ENCODE results near the gene ADAMTS20. TPM values are rescaled to one million over a fixed set of nuclear protein-coding genes. Genes with fewer than 3 reads are reported as not detected.
A peak's percentile ranks its signal among the peaks of the same experiment; 100 is the strongest.
"Not testable (repeated sequence)": the region's sequence is repeated elsewhere in the genome, so short reads cannot be mapped to it uniquely, and the experiment has no call there.

The ADAMTS20 gene
- total RNA-seq, 1 experiment from 2014 or later: 1.6 TPM

DNA sequence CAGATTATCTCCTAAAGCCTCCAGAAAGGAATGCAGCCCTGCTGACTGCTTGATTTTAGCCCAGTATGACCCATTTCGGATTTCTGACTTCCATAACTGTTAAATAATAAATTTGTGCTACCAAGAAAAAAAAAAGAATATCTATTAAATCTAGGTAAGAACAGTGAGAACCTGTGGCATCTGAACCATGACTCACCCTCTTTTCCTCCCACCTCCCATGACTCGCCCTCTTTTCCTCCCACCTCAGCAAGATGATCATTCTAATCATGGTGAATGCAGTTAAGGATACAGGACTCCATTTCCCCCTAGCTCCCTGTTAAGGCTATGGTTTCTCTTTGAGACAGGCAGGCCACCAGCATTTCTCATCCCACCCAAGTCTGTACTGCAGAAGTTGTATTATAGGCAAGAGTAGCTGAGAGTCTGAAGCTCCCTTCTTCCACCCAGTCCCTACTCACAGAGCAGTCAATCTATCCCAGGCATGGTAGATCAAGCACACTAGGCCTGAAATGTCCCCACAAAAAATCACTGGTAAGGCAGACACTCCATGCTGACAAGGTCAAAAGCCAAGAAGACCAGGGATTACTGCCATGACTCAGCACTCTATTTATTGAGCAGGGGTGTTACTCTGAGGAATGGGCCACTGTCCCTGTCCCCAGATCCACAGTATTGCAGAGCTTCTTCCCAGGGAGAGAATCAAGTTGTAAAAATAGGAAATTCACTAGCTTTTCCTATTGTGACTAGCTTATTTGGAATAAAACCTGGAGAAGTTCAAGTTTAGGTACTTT lies 188.9 kb downstream of the ADAMTS20 start:
- TF ChIP-seq EZH2phosphoT487 (IDR thresholded peaks at IDR 0.05; ENCODE audit: borderline replicate concordance, low read length) (no peak), EZH2 (IDR thresholded peaks at IDR 0.05; ENCODE audit: low read length, unreplicated experiment) (no peak), CTCF (conservative IDR thresholded peaks at IDR 0.05; ENCODE audit: low read depth, low read length) (no peak)
- Histone ChIP-seq H4K20me1 (ENCODE audit: low read length) (no peaks in the 10 kb centered on the region), H2AFZ (ENCODE audit: low read length) (peak overlapping the region; percentile 60), H3K9me2 (replicated peaks; ENCODE audit: low read length) (0 out of 2 replicates have a peak, but pooled peaks cover 4% of the 10 kb centered on the region), H3K4me2 (ENCODE audit: low read length) (peak overlapping the region; percentile 34; the same call in 1 of the 2 replicates), H3K4me3 (ENCODE audit: low read length) (no peak overlapping the region), H3K9me3 (ENCODE audit: low read length) (no peaks in the 10 kb centered on the region), H3F3A (ENCODE audit: low read length, unreplicated experiment) (no peaks in the 10 kb centered on the region), H3K4me1 (ENCODE audit: insufficient read depth, low read length) (peaks cover 20% of the 10 kb centered on the region), H3K9ac (ENCODE audit: low read length) (no peak overlapping the region), H3K27ac (ENCODE audit: low read length) (no peak overlapping the region), H3K36me3 (ENCODE audit: low read depth, low read length) (no peaks in the 10 kb centered on the region), H3K27me3 (ENCODE audit: low read length) (no peaks in the 10 kb centered on the region), H3K79me2 (ENCODE audit: low read length) (no peaks in the 10 kb centered on the region)
- DNase-seq: peak; percentile 62
- CTCF ChIA-PET: no interaction called here
- POLR2A ChIA-PET (ENCODE audit: unreplicated experiment): no interaction called here
- ATAC-seq: peak; percentile 85
- no TSS peak for BruUV-seq (replicated peaks)
- intact Hi-C loops (cut with micrococcal nuclease): no loop called here

GRCh38 chr12:43361031-43361710 lies 190.8 kb downstream of the ADAMTS20 start:
- intact Hi-C loops (cut with micrococcal nuclease): no loop called here
- peaks cover 20% of the 10 kb centered on the region for H3K4me1 ChIP-seq (ENCODE audit: insufficient read depth, low read length)
- no peaks in the 10 kb centered on the region for H4K20me1 ChIP-seq (ENCODE audit: low read length)
- no peaks in the 10 kb centered on the region for H3K9me3 ChIP-seq (ENCODE audit: low read length)
- H3K79me2 ChIP-seq (ENCODE audit: low read length): no peaks in the 10 kb centered on the region
- no peak overlapping the region for H3K4me3 ChIP-seq (ENCODE audit: low read length)
- H3K36me3 ChIP-seq (ENCODE audit: low read depth, low read length): no peaks in the 10 kb centered on the region
- CTCF ChIA-PET: no interaction called here
- BruUV-seq (replicated peaks): no TSS peak
- POLR2A ChIA-PET (ENCODE audit: unreplicated experiment): no interaction called here
- H3K4me2 ChIP-seq (ENCODE audit: low read length): no peak overlapping the region
- H3K27ac ChIP-seq (ENCODE audit: low read length): no peak overlapping the region
- no peak for ATAC-seq
- H3K9ac ChIP-seq (ENCODE audit: low read length): no peak overlapping the region
- H3K27me3 ChIP-seq (ENCODE audit: low read length): no peaks in the 10 kb centered on the region
- no peak for DNase-seq
- 0 out of 2 replicates have a peak, but pooled peaks cover 4% of the 10 kb centered on the region for H3K9me2 ChIP-seq (replicated peaks; ENCODE audit: low read length)
- TF ChIP-seq EZH2 (IDR thresholded peaks at IDR 0.05; ENCODE audit: low read length, unreplicated experiment) (no peak), EZH2phosphoT487 (IDR thresholded peaks at IDR 0.05; ENCODE audit: borderline replicate concordance, low read length) (no peak), CTCF (conservative IDR thresholded peaks at IDR 0.05; ENCODE audit: low read depth, low read length) (no peak)
- H3F3A ChIP-seq (ENCODE audit: low read length, unreplicated experiment): no peaks in the 10 kb centered on the region
- no peak overlapping the region for H2AFZ ChIP-seq (ENCODE audit: low read length)

DNA sequence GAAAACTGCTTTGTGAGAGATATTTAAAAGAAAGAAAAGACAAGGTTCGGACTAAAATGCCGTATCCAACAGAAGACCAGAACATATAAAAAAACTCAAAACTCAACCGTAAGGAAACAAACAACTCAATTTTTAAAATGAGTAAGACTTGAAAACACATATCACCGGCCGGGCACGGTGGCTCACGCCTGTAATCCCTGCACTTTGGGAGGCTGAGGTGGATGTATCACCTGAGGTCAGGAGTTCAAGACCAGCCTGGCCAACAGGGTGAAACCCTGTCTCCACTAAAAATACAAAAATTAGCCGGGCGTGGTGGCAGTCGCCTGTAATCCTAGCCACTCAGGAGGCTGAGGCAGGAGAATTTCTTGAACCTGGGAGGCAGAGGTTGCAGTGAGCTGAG lies 192.0 kb downstream of the ADAMTS20 start:
- H3K27ac ChIP-seq (ENCODE audit: low read length); H3F3A ChIP-seq (ENCODE audit: low read length, unreplicated experiment); DNase-seq; H3K27me3 ChIP-seq (ENCODE audit: low read length); H3K36me3 ChIP-seq (ENCODE audit: low read depth, low read length); H3K9me2 ChIP-seq (replicated peaks; ENCODE audit: low read length); H3K4me3 ChIP-seq (ENCODE audit: low read length); POLR2A ChIA-PET (ENCODE audit: unreplicated experiment); H3K9ac ChIP-seq (ENCODE audit: low read length); H3K4me2 ChIP-seq (ENCODE audit: low read length); BruUV-seq (replicated peaks); H4K20me1 ChIP-seq (ENCODE audit: low read length); H2AFZ ChIP-seq (ENCODE audit: low read length); ATAC-seq; CTCF ChIA-PET; H3K9me3 ChIP-seq (ENCODE audit: low read length); intact Hi-C loops (cut with micrococcal nuclease); H3K79me2 ChIP-seq (ENCODE audit: low read length): not testable (repeated sequence)
- peaks cover 20% of the 10 kb centered on the region for H3K4me1 ChIP-seq (ENCODE audit: insufficient read depth, low read length)

Measured in PC-3 (cell line).